MM.1S (cell line): Measurements from ENCODE around the gene FETUB.

Experiments
- DNase-seq: peaks from one replicate; pipeline ENCODE4 v3.0.0-alpha.2; 2015
- H2AFZ ChIP-seq: fragments of 300-600 bp; sonication (generic); 2 replicates; pipeline ENCODE4 v1.6.0; 2016; ENCODE audit warnings: antibody characterized with exemption, low read length
- H3F3A ChIP-seq: fragments of 300-600 bp; sonication (generic); 2 replicates; pipeline ENCODE4 v1.6.1; 2016; ENCODE audit warnings: mild to moderate bottlenecking, antibody characterized with exemption, low read length, moderate library complexity, mixed read lengths; ENCODE audit not compliant: insufficient read depth
- H3K27ac ChIP-seq: fragments of 300-600 bp; sonication (generic); 2 replicates; pipeline ENCODE4 v1.5.1; 2016; ENCODE audit warnings: mild to moderate bottlenecking, low read length
- H3K27me3 ChIP-seq: fragments of 300-600 bp; sonication (generic); replicated peaks from 2 replicates; pipeline ENCODE4 v1.6.0; 2016; ENCODE audit warnings: low read length; ENCODE audit not compliant: insufficient read depth
- H3K36me3 ChIP-seq: fragments of 300-600 bp; sonication (generic); replicated peaks from 2 replicates; pipeline ENCODE4 v1.6.1; 2016; ENCODE audit warnings: mild to moderate bottlenecking, low read length, mixed read lengths; ENCODE audit not compliant: insufficient read depth
- H3K4me1 ChIP-seq: fragments of 300-600 bp; sonication (generic); 2 replicates; pipeline ENCODE4 v1.6.1; 2016; ENCODE audit warnings: low read length, mixed read lengths
- H3K4me2 ChIP-seq: fragments of 300-600 bp; sonication (generic); 2 replicates; pipeline ENCODE4 v1.6.0; 2016; ENCODE audit warnings: low read depth, low read length
- H3K4me3 ChIP-seq: fragments of 300-600 bp; sonication (generic); 2 replicates; pipeline ENCODE4 v1.5.1; 2016; ENCODE audit warnings: low read length, mixed read lengths
- H3K79me2 ChIP-seq: fragments of 300-600 bp; sonication (generic); 2 replicates; pipeline ENCODE4 v1.6.1; 2016; ENCODE audit warnings: mixed run types, low read length, mixed read lengths
- H3K9ac ChIP-seq: fragments of 300-600 bp; sonication (generic); 2 replicates; pipeline ENCODE4 v1.6.1; 2016; ENCODE audit warnings: low read length, mixed read lengths
- H3K9me2 ChIP-seq: fragments of 300-600 bp; sonication (generic); replicated peaks from 2 replicates; pipeline ENCODE4 v1.6.1; 2016; ENCODE audit warnings: mild to moderate bottlenecking, low read length, mixed read lengths; ENCODE audit not compliant: insufficient read depth
- H3K9me3 ChIP-seq: fragments of 300-600 bp; sonication (generic); replicated peaks from 2 replicates; pipeline ENCODE4 v1.6.1; 2016; ENCODE audit warnings: mild to moderate bottlenecking, low read length, mixed read lengths; ENCODE audit not compliant: insufficient read depth
- H4K20me1 ChIP-seq: fragments of 300-600 bp; sonication (generic); 2 replicates; pipeline ENCODE4 v1.6.1; 2016; ENCODE audit warnings: mild to moderate bottlenecking, low read length, moderate library complexity, mixed read lengths; ENCODE audit not compliant: insufficient read depth
- EZH2 ChIP-seq: fragments of 300-600 bp; sonication (generic); optimal IDR thresholded peaks from 2 replicates; pipeline ENCODE3; 2017; ENCODE audit warnings: low read depth, mild to moderate bottlenecking, antibody characterized with exemption, low read length, mixed read lengths
- EZH2phosphoT487 ChIP-seq: fragments of 300-600 bp; sonication (generic); IDR thresholded peaks from 2 replicates; pipeline ENCODE4 v1.6.1; 2018; ENCODE audit warnings: antibody characterized with exemption, low read length
- TF ChIP-seq, protein P1 (sequence below): fragments of 300-600 bp; sonication (generic); IDR thresholded peaks from 2 replicates; pipeline ENCODE4 v1.5.1; 2016; ENCODE audit warnings: antibody characterized with exemption, low read length, mixed read lengths

Gene FETUB

DNA sequence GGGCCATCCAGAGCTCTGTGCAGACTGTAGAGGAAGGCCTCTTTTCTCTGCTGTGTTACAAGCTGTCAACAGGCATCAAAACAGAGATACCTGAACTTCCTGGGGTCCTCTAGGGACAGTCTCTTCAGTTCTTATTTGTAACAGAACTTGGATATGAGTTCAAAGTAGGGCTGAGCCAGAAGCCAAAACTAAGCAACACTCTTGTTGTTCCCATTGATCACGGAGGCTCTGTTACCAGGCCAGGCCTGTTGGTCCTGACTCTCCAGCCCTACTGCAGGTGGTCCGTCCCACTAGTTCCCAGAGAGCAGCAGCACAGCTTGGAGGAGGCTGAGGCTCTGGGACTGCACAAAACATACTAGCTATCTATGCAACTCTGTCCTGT, 40.4 kb upstream of the FETUB start:
- Histone ChIP-seq H3K27ac (no peak overlapping the region), H3K36me3 (no peaks in the 10 kb centered on the region), H3K27me3 (no peaks in the 10 kb centered on the region), H4K20me1 (no peaks in the 10 kb centered on the region), H3K9ac (no peak overlapping the region), H3K4me3 (no peak overlapping the region), H3K9me3 (no peaks in the 10 kb centered on the region), H2AFZ (no peak overlapping the region), H3K9me2 (no peaks in the 10 kb centered on the region), H3F3A (no peaks in the 10 kb centered on the region), H3K79me2 (no peaks in the 10 kb centered on the region), H3K4me2 (no peak overlapping the region), H3K4me1 (no peaks in the 10 kb centered on the region)
- DNase-seq: no peak
- TF ChIP-seq EZH2: no peak
- no peak for TF ChIP-seq EZH2phosphoT487
- TF ChIP-seq, protein P1, sequence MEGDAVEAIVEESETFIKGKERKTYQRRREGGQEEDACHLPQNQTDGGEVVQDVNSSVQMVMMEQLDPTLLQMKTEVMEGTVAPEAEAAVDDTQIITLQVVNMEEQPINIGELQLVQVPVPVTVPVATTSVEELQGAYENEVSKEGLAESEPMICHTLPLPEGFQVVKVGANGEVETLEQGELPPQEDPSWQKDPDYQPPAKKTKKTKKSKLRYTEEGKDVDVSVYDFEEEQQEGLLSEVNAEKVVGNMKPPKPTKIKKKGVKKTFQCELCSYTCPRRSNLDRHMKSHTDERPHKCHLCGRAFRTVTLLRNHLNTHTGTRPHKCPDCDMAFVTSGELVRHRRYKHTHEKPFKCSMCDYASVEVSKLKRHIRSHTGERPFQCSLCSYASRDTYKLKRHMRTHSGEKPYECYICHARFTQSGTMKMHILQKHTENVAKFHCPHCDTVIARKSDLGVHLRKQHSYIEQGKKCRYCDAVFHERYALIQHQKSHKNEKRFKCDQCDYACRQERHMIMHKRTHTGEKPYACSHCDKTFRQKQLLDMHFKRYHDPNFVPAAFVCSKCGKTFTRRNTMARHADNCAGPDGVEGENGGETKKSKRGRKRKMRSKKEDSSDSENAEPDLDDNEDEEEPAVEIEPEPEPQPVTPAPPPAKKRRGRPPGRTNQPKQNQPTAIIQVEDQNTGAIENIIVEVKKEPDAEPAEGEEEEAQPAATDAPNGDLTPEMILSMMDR: no peak

DNA sequence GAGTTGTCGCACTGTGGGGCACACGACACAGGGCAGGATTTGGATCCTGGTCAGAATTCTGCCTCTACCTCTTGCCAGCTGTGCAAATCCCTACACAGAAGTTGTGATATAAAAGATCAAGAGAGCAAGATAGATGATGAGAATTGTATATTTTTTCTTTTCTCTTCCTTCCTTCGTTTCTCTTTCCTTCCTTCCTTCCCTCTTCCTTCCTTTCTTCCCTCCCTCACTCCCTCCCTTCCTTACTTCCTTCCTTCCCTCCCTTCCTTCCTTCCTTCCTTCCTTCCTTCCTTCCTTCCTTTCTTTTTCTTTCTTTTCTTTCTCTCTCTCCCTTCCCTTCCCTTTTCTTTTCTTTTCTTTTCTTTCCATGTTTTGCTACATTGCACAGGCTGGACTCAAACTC, 39.3 kb upstream of the FETUB start:
- no peaks in the 10 kb centered on the region for H4K20me1 ChIP-seq
- H3K4me3 ChIP-seq: no peak overlapping the region

DNA sequence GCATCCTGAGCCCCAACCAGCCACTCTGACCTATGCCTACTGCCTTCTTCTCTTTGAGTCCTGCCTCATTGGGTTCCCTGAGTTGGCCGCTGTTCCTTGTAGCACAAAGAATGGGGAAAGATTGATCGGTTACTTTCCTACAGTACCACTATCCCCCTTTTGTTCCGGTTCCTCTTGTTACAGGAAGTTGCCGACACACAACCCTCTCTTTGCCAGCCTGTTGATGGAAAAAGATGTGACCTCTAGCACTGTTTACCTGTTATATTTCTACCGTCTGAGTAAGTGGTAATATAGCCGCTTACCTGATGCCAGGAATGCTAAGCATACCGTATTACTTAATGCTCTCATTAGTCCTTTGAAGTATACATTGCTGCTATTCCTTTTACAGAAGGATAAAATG, 37.0 kb upstream of the FETUB start:
- Histone ChIP-seq H3K27me3 (no peaks in the 10 kb centered on the region), H3K9me3 (no peaks in the 10 kb centered on the region), H3K4me3 (no peak overlapping the region), H2AFZ (no peak overlapping the region), H3K4me2 (no peak overlapping the region), H3K36me3 (no peaks in the 10 kb centered on the region), H3K79me2 (no peaks in the 10 kb centered on the region), H3K9ac (no peak overlapping the region), H3K27ac (no peak overlapping the region), H3K9me2 (no peaks in the 10 kb centered on the region), H3F3A (peaks cover under 1% of the 10 kb centered on the region; the same call in 1 of the 2 replicates), H4K20me1 (no peaks in the 10 kb centered on the region), H3K4me1 (peaks cover 4% of the 10 kb centered on the region)
- no peak for DNase-seq
- TF ChIP-seq EZH2phosphoT487 (no peak), EZH2 (no peak)
- TF ChIP-seq, protein P1: no peak

More for the DNA sequence above, 39.3 kb upstream of the FETUB start:
- no peaks in the 10 kb centered on the region for H3K79me2 ChIP-seq
- no peak overlapping the region for H3K27ac ChIP-seq
- H3K27me3 ChIP-seq: no peaks in the 10 kb centered on the region
- H3K36me3 ChIP-seq: no peaks in the 10 kb centered on the region
- H3K4me1 ChIP-seq: no peaks in the 10 kb centered on the region
- no peaks in the 10 kb centered on the region for H3K9me3 ChIP-seq
- no peak overlapping the region for H3K4me2 ChIP-seq
- no peak overlapping the region for H3K9ac ChIP-seq
- DNase-seq: no peak
- H2AFZ ChIP-seq: no peak overlapping the region
- H3K9me2 ChIP-seq: no peaks in the 10 kb centered on the region
- TF ChIP-seq EZH2 (no peak), EZH2phosphoT487 (no peak)
- TF ChIP-seq, protein P1: no peak
- no peaks in the 10 kb centered on the region for H3F3A ChIP-seq
